Fibroblast of mammary gland (primary cell): Measurements from ENCODE around the gene MSH3.

ENCODE experiments used
- DNase-seq: peaks from one replicate; pipeline ENCODE4 v3.0.0-alpha.2; 2010; ENCODE audit warnings: low read depth
- H3K4me3 ChIP-seq: 2 replicates; pipeline ENCODE4 v1.5.1; 2011; ENCODE audit warnings: low read depth, mild to moderate bottlenecking, low read length, moderate library complexity; ENCODE audit not compliant: control insufficient read depth
- TF ChIP-seq, protein P1 (sequence below): conservative IDR thresholded peaks from 2 replicates; pipeline ENCODE4 v1.5.1; 2011; ENCODE audit warnings: low read depth, low read length, inconsistent platforms; ENCODE audit not compliant: control insufficient read depth, insufficient read depth

MSH3 gene

DNA sequence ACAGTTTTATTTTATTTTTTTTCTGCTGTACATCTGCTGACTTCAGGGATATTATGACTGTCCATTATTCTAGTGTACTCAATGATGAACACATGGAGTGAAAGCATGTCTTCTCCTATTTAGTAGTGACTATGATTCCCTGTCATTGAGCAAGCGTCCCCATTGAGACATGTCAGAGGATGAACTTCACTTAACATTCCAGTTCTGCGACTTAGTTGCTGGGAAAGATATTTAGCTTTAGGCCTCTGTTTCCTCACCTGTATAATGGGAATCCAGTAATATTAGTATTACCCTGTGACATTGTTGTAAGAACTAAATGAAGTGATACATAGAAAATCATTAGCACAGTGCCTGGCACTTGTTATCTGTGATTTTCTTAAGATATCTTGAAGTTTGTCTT is 145.1 kb downstream of the MSH3 start:
- no peak overlapping the region for H3K4me3 ChIP-seq
- no peak for DNase-seq
- TF ChIP-seq, protein P1, sequence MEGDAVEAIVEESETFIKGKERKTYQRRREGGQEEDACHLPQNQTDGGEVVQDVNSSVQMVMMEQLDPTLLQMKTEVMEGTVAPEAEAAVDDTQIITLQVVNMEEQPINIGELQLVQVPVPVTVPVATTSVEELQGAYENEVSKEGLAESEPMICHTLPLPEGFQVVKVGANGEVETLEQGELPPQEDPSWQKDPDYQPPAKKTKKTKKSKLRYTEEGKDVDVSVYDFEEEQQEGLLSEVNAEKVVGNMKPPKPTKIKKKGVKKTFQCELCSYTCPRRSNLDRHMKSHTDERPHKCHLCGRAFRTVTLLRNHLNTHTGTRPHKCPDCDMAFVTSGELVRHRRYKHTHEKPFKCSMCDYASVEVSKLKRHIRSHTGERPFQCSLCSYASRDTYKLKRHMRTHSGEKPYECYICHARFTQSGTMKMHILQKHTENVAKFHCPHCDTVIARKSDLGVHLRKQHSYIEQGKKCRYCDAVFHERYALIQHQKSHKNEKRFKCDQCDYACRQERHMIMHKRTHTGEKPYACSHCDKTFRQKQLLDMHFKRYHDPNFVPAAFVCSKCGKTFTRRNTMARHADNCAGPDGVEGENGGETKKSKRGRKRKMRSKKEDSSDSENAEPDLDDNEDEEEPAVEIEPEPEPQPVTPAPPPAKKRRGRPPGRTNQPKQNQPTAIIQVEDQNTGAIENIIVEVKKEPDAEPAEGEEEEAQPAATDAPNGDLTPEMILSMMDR, result no peak

DNA sequence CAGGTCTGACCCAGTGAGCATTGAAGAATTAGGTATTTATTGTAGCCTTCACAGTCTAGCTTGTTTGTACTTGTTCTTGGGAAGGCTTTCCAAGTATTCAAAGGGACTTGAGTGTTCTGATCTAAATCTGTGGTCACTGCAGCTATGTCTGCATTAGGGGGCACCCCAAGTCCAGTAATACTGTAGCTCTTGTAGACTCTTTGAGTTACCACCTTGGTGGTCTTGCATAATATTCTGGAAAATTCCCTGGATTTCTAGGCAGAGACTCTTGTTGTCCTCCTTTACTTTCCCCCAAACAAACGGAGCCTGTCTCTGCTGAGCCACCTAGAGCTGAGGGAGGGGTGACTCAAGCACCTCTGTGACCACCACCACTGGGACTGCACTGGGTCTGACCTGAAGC is 149.9 kb downstream of the MSH3 start:
- TF ChIP-seq, protein P1, result no peak
- no peak for DNase-seq
- H3K4me3 ChIP-seq, result no peak overlapping the region

DNA sequence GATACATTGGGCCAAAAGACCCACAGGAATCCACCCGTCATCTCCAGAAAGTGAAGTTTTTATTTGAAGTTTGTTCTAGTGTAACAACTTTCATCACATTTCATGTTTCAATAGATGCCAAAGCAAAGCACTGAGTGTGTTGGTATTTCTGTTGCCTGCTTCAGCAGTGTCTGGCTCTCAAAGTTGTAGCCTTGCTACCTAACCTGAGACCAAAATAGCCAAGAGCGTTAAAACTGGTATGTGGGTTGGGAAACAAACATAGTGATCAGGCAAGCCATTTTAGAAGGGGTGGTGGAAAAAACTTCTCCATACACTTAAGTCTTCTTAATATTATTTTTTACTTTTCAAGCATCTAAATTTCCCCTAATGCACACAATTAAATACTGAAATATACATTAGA is 150.6 kb downstream of the MSH3 start:
- DNase-seq, result no peak
- TF ChIP-seq, protein P1, result no peak
- H3K4me3 ChIP-seq, result no peak overlapping the region

DNA sequence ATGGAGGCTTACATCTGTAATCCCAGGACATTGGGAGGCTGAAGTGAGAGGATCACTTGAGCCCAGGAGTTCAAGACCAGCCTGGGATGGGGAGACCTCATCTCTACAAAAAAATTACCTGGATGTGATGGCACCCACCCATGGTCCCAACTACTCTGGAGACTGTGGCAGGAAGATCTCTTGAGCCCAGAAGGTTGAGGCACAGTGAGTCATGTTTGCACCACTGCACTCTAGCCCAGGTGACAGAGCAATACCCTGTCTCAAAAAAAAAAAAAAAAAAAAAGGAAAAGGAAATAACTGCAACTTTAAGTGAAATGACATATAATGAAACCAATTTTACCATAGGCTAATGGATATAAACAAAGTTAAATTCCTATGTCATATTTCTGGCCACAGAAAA is 152.5 kb downstream of the MSH3 start:
- H3K4me3 ChIP-seq, result no peak overlapping the region
- no peak for DNase-seq
- TF ChIP-seq, protein P1, result no peak

DNA sequence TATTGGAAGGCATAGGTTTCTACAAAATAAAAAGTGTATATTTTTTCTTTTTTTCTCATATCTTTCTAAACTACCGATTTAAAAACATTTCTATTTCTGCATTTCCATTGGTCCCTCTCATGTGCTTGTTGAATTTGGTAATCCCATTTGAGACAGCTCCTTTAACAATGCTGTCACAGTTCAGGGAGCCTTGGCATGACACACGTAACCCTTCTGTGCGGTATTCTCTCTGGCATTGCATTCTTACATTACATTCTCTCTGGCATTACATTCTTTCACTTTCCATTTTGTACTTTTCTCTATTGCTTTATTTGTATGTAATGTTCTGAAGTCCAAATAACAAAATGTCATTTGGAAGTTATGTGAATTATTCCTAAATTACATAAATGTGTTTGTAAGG is 155.0 kb downstream of the MSH3 start:
- no peak overlapping the region for H3K4me3 ChIP-seq
- DNase-seq, result no peak
- TF ChIP-seq, protein P1, result no peak

DNA sequence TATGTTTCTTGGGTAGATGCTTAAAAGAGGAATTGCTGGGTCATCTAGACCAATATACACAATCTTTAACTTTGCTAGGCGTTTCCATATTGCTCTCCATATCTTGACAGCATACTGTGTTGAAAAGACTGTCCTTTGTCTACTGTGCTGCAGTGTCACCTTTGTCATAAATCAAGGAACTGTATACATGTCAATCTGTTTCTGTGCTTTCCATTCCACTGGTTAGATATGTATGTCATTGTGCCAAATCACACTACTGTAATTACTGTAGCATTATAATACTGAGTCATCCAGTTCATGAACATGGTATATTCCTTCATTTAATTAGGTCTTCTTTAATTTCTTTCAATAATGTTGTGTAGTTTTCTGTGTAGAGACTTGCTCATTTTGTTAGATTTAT is 156.0 kb downstream of the MSH3 start:
- TF ChIP-seq, protein P1, result no peak
- H3K4me3 ChIP-seq, result no peak overlapping the region
- no peak for DNase-seq

DNA sequence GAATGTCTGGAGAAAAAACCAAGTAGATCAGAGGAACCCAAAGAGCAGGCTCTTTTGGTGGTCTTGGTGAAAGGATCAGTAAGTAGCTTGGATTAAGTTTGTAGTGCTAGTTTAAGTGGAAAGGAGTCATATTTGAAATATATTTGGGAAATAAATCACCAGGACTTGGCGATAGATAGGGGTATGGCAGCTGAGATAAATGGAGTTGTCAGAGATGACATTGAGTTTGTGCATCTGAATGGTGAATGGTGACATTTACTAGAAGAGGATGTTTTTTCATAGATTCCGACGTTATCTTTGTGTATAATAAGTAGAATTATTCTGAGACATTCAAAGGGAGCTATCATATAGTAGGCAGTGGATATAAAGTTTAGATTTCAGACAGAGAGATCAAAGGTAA is 162.1 kb downstream of the MSH3 start:
- TF ChIP-seq, protein P1, result no peak
- no peak for DNase-seq
- H3K4me3 ChIP-seq, result no peak overlapping the region
